Activated CD4-positive, alpha-beta T cell treated with anti-CD3 and anti-CD28 coated beads for 4 hours (primary cell): ENCODE measurements around the gene N4BP2L2.

Source experiments
- DNase-seq, 2 donors: peaks; one replicate each; pipeline ENCODE4 v3.0.0-alpha.2; 2020

Gene N4BP2L2

DNA sequence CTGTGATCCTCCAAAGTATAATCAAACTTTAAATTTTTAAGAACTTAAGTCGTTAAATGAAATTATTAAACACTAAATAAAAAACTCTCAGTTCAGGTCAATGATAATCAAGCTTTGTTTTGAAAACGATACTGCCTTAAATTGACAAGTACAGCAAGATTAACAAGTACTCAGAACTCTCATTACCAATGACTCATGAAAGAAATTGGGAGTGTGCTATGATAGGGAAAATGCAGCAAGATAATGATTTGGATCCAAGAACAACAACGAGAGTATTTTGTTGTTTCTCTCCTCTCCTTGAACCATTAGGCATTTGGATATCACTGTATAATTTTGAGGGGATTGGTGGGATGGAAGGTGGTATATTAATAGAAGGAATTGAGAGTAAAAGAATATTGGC lies 10.2 kb downstream of the N4BP2L2 start:
- no peak for DNase-seq

DNA sequence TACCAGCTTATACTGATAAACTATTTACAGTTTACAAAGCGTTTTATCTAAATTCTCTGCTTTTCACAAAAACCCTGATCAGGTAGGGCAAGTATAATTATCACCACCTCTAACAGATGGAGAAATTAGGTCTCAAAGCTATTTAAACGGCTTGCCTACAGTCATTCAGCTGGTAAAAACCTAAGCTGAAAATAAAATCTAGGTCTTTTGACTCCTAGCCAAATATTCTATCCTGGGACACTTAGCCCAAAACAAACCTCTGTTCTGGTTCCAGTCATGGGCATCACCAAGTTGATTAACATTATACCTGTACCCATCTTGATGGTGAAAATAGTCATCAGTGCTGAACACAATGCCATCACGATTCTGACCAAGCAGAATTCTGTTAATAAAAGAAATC lies 11.4 kb downstream of the N4BP2L2 start:
- no peak for DNase-seq

DNA sequence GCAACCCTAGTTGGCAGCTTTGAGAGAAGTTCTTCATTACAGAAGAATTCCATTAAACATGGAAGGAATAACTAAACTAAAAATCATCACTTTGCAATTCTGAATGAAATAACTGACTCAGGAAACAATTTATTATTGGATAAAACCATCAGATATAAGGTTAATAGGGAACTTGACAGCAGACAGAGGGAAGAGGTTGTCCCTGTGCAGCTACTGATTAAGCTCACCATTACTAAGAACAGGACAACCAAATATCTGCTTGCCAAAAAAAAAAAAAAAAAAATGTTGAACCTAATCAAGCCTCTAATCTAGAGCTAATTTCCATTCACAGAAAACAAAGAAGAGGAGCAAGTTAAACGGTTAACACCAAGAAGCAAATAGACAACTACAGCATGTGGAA lies 12.8 kb downstream of the N4BP2L2 start:
- no peak for DNase-seq

DNA sequence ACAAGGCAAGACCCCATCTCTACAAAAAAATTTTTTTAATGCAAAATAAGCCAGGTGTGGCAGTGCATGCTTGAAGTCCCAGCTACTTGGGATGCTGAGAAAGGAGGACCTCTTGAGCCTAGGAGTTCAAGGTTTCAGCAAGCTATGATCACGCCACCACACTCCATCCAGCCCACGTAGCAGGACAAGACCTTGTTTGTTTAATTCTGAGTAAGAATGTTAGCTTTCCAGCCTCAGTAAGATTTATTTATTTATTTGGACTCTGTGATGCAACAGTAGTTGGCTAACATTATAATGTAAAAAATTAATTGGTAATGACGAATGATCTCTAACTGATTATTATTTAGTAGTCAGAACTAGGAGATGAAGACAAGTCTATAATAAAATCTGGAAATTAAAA lies 23.3 kb downstream of the N4BP2L2 start:
- DNase-seq = no peak

DNA sequence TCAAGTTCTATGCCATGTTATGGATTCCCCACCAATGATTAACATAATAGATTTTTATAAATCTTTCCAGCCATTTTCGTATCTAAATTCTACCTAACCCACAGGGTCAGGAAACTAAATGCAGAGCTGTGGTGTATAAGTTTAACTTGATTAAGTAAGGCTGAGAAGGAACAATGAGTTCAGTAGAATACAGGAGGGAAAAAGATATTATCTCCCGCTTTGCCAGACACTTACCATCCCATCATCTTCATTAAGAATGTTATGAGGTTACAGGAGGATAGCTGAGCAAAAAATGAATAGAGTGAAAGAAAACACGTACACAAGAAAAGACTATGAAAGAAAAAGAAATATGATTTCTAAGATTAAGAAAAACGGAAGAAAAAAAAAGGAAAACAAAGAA lies 27.1 kb downstream of the N4BP2L2 start:
- DNase-seq = no peak

DNA sequence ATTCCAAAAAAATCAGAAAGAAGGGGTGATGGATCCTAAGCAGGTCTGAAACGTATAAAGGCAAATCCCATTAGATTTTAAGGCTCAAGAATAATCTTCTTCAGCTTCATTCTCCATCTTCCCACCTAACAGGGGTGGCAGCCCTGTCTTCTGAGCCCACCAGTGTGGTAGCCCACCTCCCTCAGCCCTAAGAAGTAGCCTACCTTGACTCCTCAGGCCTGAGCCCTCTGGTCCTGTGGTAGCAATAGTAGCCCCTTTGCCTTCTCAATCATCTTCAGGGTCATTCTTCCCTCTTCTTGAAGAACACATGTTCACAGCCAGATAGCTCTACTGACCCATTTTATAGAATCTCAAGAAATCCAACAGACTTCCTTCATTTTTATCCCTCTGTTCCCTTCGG lies 33.7 kb downstream of the N4BP2L2 start:
- DNase-seq = no peak

DNA sequence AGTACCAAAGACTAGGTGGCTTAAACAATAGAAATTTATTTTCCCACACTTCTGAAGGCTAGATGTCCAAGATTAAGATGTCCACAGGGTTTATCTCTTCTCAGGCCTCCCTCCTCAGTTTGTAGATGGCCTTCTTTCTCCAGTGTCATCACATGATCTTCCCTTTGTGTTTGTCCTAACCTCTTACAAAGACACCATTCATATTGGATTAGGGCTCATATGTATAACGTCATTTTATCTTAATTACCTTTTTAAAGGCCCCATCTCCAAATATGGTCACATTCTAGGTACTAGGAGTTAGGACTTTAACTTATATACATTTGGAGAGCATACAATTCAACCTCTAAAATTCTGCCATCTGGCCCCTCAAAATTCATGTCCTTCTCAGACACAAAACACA lies 34.3 kb downstream of the N4BP2L2 start:
- DNase-seq = no peak

DNA sequence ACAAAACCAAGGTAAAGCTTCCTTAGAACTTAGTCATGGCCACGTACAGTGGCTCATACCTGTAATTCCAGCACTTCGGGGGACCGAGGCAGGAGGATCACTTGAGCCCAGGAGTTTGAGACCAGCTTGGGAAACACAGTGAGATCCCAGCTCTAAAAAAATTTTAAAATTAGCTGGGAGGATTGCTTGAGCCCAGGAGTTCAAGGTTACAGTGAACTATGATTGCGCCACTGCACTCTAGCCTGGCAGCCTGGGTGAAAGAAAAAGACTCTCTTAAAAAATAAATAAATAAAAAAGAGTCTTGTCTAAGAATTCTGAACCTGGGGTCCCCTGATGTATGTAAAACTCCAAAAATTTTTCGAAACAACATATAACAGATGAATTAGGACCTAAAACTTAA lies 34.9 kb downstream of the N4BP2L2 start:
- DNase-seq = no peak

DNA sequence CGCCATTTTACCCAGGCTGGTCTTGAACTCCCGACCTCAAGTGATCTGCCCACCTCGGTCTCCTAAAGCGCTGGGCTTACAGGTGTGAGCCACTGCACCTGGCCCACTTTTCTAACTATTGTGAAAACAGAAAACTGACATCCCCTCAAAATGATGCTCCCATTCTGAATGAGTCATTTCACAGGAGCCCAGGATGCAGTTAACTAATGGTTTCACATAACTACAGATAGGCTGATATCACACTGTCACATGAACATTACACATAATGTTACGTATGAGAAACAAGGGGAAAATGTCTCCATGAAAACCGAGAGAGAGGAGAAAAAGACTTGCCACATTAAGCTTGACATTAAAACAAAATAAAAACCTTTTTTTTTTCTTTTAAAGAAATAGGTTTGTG lies 37.5 kb downstream of the N4BP2L2 start:
- no peak for DNase-seq

DNA sequence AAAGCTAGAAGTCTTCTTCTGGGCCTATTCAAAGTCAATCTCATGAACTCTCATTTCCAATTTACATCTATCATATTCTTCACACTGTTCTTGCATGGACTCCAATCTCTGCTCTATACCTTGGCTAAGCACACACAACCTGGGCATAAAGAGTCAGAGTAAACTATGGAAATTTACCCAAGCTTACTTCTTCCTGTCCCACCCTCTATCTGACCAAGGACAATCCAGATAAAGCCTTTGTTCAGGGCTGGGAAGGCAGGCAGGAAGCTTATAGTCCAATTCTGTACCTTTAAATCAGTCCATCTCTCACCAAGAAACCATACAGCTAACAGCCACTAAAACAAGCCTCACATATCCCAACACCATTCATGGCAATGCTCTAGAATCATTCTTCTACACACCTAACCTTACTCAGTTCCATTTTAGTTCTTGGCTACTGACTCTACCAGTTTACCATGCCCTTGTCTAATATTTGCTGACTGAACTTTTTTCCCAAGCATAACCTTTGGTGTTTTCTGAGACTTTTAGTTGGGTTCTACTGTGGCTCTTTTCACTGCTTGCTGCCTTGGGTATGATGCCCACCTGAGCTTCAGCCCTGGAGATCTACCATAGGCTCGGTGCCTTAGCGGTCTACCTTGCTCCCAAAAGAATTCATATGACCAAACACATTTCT lies 38.9 kb downstream of the N4BP2L2 start:
- DNase-seq = no peak

DNA sequence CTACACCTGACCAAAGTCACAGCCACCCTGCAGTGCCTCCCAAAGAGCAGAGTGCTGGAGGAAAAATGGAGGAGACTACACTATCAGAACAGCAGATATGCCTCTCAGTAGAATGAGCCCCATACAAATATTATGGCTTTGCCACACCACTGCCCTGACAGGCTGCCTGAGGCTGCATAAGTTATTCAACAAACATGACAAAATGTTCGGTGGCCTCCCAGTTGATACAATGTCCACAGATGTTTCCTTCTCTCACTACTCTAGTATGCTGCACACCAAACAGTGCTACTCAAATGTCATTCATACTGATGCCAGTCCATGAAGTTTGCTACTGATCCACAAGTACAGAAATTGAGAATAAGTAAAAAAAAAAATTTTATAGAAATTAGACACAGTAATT lies 41.0 kb downstream of the N4BP2L2 start:
- DNase-seq = no peak

DNA sequence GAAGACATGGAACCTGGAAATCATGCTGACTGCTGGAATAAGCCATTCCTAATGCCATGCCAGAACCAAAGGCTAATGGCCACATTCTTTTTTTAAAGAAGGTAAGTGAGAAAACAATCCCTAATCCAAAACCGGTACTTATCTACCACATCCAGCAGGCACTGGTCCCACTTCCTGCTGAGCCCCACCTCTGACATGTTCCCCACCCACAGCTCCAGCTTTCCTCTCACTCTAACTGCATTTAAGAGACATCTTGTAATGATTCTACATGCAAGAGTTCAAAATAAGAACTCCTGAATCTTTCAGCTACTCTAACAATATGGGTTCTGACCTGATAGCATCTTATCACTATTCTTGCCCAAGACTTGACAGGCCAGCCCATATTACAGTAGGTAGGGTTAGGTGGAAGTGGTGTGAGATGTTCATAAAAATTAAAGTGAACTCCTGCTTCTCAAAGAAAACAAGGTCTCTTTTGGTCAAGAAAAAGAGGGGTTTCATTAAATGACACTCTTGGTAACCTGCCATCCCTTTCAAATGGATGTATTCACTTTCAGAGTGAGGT lies 41.9 kb downstream of the N4BP2L2 start:
- DNase-seq = no peak

DNA sequence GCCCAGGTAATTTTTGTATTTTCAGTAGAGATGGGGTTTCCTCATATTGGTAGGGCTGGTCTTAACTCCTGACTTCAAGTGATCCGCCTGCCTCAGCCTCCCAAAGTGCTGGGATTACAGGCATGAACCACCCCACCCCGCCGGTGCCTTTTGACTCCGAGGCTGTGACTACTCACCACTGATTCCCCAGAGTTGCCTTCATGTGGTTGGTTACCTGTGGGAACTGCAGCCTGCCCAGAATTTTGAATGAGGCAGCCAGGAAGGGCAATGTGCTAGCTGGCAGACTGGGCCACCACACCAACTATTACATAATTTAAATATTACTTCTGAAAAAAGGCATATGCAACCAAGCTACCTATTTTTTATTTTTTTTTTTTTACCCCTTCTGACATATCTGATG lies 42.8 kb downstream of the N4BP2L2 start:
- DNase-seq = no peak

DNA sequence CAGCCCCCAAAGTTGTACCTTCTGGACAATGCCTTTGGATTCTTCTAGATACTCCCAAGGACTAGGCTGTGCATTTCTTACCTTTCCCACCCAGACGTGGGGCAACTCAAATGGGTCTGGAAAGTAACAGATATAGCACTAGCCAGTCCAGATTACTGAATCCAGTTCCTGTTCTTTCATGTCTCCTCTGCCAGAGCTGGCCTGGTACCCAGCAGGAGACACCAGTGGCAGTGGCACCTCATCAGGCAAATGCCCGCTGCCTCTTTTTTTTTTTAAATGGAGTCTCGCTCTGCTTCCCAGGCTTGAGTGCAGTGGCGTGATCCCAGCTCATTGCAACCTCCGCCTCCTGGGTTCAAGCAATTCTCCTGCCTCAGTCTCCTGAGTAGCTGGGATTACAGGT lies 43.2 kb downstream of the N4BP2L2 start:
- no peak for DNase-seq

DNA sequence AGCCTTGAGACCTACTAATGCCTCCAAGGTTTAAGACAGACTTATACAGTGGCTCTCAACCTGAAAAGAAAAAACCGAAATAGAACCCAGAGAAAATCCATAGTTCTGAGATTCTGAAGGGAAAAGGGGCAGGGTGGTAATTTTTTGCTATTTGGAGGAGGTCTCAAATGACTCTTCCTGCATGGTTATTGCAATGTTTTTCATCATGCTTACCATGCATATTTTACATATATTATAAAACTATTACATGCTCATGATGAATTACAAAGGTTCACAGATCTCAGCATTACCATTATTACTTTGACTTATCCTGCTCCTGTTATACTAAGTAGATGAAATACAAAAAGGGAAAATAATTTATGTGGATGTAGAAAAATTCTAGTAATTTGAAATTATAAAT lies 47.6 kb downstream of the N4BP2L2 start:
- DNase-seq = no peak

DNA sequence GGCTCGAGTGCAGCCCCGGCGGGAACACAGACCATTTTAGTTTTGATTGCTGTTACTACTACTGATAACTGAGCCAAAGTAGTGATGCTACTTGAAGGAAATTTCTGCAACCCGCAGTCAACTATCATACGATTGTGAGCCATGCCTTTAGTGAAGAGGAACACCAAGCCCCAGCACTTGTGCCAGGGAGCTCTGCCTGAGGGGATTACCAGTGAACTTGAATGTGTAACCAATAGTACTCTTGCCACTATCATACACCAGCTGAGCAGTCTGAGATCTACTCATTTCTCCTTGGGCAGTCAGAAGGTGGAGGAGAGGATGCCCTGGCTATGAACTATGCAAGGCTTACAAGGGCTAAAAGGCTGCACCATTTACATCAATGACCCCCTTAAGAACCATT lies 61.7 kb downstream of the N4BP2L2 start:
- no peak for DNase-seq

DNA sequence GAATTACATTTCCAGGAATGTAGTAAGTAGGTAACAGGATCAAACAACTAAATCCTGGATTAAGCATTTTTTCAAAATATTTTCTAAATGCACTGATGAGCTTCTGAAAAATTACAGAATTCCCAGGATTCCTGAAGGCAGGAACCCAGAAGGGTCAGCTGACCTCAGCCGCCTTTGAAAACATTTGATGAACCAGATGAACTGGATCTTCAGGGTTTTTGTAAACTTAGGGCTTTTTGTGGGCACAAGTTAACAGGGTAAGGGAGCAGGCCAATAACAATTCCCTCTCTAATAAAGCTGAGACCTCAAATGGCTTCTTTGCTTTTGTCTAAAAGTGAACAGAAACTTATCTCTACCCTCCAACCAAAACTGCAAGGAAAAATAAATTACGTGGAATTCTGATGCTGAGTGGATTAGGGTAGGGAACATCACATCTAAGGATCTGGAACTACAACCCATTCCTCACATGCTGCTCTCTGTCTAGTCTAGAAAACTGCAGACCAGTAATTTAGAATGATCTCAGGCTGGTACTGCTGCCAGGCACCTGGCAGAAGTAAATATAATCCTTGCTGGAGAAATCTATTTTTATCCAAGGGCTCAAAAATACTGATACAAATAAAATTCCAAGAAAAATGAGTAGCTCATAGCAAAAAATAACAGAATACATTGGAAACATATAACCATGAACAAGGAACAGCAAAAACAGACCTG lies 62.4 kb downstream of the N4BP2L2 start:
- DNase-seq = no peak

DNA sequence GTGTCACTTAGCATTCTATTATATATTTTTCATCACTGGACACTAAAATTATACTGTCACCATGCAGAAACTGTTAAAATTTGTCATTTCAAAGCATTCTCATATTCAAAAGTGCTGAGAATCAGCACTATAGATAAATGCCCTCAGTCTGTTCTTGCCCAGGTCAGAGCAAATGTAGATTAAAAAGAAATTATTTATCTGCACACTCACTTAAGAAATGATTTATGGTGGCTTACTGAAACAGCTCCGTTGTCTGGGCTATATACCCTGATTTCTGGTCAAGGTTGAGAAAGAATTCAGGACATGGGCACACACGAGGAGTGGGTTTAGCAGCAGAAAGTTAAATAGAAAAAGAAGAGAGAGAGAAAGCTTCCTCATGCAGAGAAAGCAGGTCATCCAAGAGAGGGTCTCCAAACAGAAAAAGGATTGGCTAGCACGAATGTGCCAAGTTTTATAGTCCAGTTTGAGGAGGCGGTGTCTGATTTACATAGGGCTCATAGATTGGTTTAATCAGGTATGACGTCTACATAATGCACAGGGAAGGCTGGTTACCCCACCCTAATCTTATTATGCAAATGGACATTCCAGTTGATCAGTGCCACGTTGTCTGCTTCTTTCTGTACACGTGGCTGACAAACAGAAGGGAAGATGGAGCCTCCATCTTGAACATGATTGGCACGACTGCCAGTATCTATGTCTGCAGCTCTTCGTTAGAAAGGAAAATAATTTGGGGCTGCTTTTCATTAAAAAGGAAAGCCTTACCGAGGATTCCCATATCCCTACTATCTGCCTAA lies 63.4 kb downstream of the N4BP2L2 start:
- DNase-seq = no peak

DNA sequence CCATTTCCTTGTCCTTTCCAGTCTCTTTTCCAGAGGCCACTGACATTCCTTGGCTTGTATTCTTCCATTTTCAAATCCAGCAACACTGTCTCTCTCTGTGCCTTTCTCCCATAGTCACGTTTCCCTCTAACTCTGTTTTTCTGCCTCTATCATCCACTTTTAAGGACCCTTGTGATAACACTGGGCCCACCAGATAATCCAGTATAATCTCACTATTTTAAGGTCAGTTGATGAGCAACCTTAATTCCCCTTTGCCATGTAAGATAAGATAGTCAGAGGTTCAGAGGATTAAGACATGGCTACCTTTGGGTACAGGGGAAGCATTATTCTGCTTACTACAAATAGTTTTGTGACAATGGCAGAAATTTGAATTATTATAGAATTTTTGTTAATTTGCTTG lies 64.9 kb downstream of the N4BP2L2 start:
- DNase-seq = no peak

DNA sequence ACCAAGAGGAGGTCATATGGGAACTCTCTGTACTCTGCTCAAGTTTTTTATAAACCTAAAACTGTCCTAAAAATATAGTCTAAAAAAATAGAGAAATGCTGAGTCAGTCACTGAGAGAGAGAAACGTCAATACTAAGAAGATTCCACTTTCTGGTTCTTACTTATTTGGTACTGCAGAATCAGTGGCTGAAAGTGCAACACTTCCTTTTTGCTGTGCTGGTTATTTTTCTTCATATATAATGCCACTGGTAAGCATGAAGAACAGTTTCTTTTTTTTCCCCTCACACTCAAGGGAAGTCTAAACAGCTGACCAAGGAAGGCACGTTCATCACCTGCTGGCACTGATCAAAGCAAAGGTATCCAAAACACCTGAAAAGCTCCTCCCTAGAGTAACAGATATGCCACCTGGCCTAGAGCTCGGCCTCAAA lies 66.4 kb downstream of the N4BP2L2 start:
- DNase-seq = no peak

DNA sequence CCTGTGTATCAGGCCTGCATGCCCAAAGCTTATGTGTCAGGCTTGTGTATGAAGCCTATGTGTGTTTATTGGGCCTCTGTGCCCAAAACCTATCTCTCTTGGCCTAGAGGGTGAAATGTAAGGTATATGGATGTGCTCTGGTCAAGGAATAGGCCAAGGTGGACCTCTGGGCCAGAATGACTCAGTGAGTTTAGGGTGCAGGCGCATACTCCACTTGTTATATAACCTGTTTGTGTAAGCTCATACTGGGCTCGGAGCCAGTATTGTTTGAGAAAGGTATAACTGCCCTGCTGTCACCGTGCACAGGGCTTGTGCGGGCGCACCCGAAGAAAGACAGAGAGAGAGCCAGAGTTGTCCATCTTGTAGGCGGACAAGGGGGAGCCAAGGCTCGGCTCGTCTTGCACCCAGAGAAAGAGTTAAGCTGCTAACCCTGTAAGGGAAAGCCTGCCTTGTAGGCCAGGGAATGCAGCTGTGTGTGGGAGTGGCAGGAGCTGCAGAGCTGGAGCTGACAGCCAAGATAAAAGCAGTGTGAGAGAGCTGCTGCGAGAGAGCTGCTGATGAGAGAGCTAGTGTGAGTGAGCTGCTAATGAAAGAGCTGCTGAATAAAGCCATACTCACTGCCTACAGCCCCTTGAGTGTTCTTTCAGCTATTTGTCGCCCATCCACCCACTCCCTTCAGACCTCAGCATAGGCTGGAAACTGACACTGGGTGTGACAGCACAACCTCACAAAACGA lies 67.2 kb downstream of the N4BP2L2 start:
- DNase-seq = no peak

DNA sequence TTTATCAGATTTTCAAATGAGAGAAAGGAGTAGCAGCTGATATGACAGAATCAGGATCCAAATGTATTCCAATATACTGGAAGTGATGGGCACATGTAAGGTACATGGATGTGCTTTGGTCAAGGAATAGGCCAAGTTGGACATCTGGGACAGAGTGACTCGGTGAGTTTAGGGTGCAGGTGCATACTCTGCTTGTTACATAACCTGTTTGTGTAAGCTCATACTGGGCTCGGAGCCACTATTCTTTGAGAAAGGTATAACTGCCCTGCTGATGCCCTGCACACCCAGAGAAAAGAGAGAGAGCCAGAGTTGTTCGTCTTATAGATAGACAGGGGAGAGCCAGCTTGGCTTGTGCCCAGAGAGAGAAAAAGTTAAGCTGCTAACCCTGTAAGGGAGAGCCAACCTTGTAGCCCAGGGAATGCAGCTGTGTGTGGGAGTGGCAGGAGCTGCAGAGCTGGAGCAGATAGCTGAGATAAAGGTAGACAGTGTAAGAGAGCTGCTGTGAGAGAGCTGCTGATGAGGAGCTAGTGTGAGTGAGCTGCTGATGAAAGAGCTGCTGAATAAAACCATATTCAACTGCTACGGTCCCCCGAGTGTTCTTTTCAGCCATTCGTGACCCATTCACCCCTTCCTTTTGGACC lies 70.0 kb downstream of the N4BP2L2 start:
- no peak for DNase-seq

DNA sequence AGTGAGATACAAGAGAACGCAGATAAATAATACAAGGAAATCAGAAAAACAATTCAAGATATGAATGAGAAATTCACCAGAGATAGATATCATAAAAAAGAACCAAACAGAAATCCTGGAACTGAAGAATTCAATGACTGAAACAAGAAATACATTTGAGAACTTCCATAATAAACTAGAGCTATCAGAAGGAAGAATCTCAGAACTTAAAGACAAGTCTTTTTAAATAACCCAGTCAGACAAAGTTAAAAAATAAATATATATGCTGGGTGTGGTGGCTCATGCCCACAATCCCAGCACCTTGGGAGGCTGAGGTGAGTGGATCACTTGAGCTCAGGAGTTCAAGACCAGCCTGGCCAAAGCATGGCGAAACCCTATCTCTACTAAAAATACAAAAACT lies 82.0 kb downstream of the N4BP2L2 start:
- no peak for DNase-seq
